Dedifferentiated amniotic fluid mesenchymal stem cell (primary cell): Measurements from ENCODE around the gene NUMBL.
A peak's percentile ranks its signal among the peaks of the same experiment; 100 is the strongest.

Experiments
- DNase-seq: peaks from one replicate; pipeline ENCODE4 v3.0.0-alpha.2; 2016; ENCODE audit errors: extremely low spot score

The NUMBL gene

GRCh38 chr19:40689339-40690049 is 957 bp downstream of the NUMBL start:
- no peak for DNase-seq

- DNase-seq = no peak
Observed at GRCh38 chr19:40688987-40689338, 1.5 kb downstream of the NUMBL start.

DNA sequence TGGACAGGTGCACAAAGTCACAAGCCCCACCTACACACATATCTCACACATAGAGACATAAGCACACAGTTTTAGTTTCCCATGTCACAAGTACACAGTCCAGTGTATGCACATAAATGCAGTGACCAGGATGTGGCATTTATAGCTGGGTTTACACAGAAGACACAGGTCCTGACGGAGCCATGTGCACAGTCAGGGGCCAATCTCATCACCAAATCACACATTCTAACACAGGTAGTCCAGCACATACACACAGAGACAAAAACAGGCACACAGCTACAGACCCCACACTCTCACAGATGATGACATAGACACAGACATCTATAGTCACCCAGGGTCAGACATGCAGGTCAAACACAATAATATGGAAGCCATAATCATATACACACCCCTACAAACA is 2.1 kb downstream of the NUMBL start:
- no peak for DNase-seq

DNA sequence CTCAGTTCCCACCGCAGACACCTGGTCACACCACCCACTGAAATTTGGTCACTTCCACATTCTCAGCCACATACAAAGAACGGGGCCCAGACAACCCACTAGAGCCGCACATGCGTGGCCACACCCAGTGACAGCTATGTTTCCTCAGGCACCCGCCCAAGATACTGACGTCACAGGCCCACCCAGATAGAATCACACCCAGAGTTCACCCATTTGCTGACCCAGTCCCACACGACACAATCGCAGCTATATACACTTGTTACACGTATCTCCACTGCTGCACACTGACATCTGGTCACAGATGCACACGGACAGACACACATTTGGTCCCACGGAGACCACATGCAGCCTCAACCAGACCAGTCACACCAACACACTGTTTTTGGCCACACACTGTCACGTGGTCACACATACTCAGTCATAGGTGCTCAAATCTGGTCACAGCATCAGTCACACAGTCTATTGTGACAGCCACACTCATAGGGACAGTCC is 2.9 kb downstream of the NUMBL start:
- peak; percentile 24 for DNase-seq

GRCh38 chr19:40686882-40687524 is 3.4 kb downstream of the NUMBL start:
- DNase-seq = no peak

GRCh38 chr19:40685563-40685962 is 4.9 kb downstream of the NUMBL start:
- no peak for DNase-seq

GRCh38 chr19:40685016-40685526 is 5.4 kb downstream of the NUMBL start:
- no peak for DNase-seq

DNA sequence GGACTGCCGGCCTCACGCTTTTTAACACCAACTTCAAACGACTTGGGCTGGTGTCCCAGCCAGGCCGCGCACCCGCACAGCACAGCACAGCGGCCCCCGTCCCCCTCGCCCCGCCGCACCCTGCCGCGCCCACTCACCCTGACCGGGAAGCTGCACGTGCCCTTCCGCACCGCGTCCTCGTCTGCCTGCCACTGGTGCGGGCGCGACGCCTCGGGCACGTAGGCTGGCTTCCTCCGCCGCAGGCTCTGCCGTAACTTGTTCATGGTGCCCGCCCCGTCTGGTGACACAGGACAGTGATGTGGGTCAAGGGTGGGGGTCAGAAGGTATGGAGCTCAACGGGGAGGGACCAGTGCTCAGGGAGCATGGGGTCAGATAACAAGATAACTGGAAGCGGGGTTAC is 6.2 kb downstream of the NUMBL start:
- no peak for DNase-seq

DNA sequence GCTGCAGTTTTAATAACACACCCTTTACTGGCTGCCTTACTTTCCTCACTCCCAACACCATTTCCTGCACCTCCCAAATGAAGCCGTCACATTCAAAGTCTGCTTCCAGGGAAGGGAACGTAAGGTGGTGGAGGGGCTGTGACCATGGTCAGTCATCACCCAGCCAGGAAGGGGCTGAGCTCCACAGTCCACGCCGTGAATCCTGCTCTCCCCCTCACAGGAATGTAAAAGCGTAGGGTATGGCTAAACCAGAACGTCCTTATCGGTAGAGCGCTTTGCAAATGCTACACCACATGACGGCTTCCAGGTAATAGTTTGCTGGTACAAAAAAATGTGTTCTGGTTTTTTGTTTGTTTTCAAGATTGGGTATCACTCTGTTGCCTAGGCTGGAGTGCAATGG is 7.0 kb downstream of the NUMBL start:
- DNase-seq = no peak

- no peak for DNase-seq
Observed at GRCh38 chr19:40682431-40682964, 8.0 kb downstream of the NUMBL start.

- DNase-seq = no peak
Observed at GRCh38 chr19:40681039-40681438, 9.4 kb downstream of the NUMBL start.

DNA sequence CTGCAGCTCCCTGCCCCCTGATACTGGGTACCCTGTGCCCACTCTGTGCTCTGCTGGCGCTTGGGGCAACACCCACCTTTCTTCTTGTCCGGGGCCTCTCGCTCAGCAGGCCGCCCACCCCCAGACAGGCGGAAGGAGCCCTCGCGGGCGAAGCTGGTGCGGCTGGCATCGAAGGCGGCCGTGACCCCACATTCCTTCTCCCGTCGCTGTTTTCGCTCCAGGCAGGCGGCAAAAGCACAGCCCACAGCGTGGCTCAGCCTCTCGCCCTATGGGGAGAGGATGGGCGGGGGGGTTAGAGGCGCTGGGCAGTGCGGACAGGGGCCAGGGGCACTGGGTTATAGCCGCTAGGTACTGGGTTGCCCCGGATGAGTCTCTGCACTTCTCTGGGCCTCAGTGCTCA is 13.3 kb downstream of the NUMBL start:
- no peak for DNase-seq

DNA sequence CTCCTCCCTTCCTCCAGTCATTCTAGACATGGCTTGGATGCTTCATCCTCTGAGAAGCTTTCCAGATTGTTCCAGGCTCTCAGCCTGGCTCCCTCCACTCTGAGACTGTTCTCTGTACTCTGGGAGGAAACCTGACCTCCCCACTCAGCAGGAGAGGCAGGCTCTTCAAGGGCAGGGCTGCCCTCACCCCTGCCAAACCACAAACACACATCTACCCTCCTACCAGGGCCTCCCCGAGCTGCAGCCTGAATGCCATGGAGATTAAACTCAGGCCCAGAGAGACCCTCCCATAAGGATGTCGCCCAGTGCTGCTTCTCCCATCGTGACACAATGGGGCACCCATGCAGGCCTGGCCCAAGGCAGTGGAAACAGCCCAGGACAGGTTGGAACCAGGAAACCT is 16.2 kb downstream of the NUMBL start:
- DNase-seq = peak; percentile 54

GRCh38 chr19:40673397-40673796 is 17.1 kb downstream of the NUMBL start:
- no peak for DNase-seq

DNA sequence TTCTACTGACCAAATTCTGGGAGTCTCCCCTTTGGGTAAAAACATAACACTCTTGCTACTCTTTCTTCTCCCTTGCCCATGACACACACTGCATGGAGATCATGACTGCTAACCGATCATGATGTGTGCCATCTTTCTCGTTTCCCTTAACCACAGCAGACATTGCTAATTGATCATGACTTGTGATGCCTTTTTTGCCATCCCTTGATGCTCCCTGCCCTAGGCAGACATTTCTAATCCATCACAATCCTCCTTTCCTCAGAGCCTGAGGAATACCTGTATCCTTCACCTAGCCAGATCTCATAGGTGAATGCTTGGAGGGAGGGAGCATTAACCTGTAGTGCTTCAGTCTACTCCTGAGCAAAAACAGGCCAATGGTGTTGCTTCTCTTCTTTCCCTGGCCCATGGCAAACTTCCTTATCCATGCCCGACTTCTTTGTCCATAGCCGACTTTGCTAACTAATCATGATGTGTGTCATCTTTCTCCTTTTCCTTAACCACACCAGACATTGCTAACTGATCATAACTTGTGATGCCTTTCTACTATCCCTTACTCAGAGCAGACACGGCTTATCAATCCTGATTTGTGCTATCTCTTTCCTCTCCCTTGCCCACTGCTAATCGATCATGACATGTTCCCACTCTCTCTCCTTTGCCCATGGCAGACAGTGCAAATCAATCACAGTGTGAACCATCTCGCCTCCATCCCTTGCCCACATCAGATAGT is 17.7 kb downstream of the NUMBL start:
- DNase-seq = no peak

- no peak for DNase-seq
Observed at GRCh38 chr19:40672038-40672437, 18.4 kb downstream of the NUMBL start.

GRCh38 chr19:40671404-40671803 is 19.0 kb downstream of the NUMBL start:
- no peak for DNase-seq

- DNase-seq = no peak
Observed at GRCh38 chr19:40668991-40669614, 21.3 kb downstream of the NUMBL start.

GRCh38 chr19:40667602-40668001 is 22.8 kb downstream of the NUMBL start:
- DNase-seq = no peak

GRCh38 chr19:40666803-40667438 is 23.5 kb downstream of the NUMBL start:
- DNase-seq = no peak
